Measurements from ENCODE around the gene BOLA1.

BOLA1 gene

DNA sequence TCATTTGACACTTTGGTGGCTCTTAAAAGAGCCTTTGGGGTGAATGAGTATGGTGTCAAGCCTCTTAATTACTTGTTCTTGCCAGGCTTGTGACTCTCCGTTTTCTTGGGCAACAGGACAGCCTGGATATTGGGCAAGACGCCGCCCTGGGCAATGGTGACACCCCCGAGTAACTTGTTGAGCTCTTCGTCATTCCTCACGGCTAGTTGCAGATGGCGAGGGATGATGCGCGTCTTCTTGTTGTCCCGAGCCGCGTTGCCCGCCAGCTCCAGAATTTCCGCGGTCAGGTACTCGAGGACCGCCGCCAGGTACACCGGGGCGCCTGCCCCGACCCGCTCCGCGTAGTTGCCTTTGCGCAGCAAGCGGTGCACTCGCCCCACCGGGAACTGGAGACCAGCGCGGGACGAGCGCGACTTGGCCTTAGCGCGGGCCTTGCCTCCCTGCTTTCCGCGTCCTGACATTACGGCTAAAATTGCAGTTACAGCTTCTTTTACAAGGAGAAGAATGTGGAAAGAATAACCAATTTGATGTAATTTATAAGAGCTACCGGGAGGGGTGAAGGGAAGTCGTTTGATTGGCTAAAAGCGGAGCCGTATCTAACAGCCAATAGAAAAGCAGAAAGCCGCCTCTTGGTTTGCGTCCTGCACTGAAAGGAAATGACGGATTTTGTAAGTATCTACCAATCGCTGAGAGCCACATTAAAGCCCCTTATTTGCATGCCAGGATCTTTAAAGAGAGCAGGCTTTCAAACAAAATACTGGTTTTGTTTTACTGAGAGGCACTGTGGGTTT, 11.7 kb upstream of the BOLA1 start:
- DNase-seq: peak; percentile 97

DNA sequence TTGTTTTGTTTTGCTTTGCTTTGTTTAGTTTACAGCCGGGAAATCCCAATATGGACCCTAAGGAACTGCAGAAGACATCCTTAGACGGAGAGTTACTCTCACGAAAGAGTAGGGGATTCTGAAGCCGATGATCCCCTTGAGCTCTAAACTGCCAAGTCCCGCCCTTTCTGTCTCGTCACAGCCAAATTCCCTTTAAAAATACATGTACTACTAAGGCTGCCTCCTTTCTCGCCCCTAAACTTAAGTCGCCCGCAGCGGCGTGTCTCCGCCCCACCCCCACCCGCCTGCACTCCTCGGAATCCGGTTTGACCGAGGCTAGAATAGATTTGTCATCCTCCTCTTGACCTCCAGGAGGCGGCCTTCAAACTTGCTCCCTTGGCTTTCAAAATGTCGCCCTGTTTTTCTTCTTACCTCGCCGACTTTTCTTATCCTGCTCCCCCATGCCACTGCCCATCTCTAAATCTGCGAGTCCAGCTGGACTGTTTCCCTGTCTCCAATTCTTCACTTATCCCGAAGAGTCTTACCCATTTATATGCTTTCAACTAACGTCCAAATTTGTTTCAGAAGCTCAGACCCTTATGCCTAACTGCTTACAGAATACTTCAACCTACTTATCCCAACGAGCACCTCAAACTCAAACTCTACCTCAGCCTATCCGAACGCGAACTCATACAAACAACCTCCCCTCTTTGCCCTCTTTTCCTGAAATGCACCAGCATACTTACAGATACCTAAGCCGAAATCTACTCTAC, 10.9 kb upstream of the BOLA1 start:
- DNase-seq: peak; percentile 74

- no peak for DNase-seq
These were observed 10.4 kb upstream of the BOLA1 start for GRCh38 chr1:149888999-149889289.

GRCh38 chr1:149896575-149896974, 2.8 kb upstream of the BOLA1 start:
- DNase-seq: no peak

DNA sequence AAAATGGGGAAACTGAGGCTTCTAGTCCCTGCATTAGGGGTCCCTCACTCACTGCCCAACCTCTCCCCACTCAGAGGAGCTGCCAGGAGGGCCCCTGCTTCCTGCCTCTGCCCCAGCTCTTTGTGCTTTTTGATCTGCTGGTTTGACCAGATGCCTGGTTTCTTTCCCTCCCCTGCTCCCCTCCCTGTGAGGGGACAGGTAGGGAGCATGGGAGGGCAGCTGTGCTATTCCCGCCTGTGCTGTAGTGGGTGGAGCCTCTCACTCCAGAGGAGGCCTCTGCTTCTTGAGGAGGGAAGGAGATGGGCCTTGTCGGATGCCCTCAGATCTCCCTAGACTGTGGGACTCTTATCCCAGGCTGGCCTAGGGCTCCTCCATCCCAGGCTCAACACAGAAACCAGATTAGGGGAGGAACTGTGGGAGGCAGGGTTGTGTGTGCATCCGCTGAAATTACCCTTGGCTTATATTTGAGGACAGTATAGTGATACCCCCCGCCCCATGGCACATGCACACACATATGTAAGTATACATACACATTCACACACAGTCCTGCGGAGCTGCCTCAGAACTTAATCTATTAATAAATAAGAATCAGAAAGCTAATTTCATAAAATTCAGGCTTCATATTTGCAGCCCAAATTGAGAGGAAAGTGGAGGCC, 4.6 kb downstream of the BOLA1 start:
- no peak for DNase-seq

GRCh38 chr1:149906570-149907075, 7.3 kb downstream of the BOLA1 start:
- no peak for DNase-seq

- no peak for DNase-seq
These were observed 15.2 kb downstream of the BOLA1 start for GRCh38 chr1:149914545-149914944.

DNA sequence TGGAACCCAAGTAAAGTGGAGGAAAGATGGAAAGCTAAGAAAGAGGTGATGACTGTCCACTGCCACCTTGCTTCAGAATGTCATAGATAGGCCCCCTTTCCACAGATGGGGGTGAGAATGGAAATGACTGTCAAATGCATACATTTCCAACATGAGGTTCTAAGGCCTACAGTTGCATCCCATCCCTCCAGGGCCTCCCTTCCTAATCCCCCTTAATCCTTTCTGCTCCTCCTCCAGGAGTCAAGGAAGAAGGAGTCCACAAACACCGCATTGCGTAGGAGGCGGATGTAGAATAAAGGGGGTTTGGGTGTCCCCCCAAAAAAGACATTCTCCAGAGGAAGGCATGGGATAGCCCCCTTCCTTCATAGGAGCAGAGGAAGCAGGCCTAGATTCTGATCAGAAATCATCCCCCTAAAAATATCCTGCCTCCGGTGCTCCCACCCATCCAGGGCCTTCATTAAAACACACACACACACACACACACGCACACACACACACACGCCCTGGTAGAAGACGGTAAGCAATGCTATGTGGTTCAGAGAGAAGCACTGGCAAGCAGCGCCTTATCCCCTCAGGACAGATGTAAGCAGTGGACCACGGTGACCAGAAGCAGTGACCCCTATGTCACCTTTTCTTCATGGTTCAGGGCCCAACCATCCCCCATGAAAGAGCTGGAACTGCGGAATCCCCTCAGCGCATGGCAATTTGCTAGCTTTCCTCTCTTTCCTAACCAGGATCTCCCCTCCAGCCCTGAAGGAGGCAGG, 16.2 kb downstream of the BOLA1 start:
- DNase-seq: no peak

GRCh38 chr1:149916193-149916897, 17.0 kb downstream of the BOLA1 start:
- no peak for DNase-seq

GRCh38 chr1:149916898-149917252, 17.5 kb downstream of the BOLA1 start:
- DNase-seq: no peak

DNA sequence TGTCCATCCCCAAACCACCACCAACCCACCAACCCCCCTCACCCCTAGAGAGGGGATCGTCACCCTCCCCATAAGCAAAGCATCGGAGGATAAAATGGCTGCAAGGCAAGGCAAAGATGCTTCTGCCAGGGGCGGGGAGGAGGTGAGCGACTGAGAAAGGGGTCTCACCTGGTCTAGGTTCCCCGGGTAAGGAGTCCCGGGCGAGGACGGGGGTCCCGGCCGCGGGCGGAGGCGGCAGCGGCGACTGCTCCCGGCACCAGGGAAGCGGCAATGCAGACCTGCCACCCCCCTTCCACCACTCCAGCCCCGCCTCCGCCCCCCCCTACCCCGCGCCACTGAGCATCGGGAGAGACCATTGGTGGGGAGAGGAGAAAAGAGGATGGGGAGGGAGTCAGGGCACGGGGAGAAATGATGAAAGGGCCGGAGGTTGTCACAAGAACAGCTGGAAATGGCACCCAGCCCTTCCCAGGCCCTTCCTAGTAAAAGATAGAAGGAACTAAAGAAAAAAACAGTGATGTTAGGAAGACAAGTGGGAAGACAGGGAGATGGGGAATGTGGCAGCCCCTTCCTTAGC, 18.3 kb downstream of the BOLA1 start, which contains the start of gene SV2A:
SV2A (minus strand) TSS at position 274 of the 574 bp plus-strand sequence. CDS start 4,004 bp downstream, outside the sequence.
- DNase-seq: no peak

DNA sequence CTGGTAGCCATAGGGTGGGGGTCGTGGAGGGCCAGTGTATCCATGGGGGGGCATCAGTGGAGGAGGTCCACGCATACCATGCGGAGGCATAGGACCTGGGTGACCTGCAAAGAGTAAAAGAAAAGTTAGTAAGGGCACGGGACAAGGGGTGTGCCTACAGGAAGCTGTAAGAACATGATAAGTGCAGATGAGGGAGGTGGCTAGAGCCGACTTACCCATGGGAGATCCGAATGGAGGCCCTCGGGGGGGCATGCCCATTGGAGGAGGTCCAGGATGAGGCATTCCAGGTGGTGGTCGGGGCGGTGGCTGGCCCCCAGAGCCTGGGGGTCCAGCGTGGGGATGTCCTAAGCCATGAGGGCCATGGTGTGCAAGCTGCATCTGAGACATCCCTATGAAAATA, 24.3 kb downstream of the BOLA1 start:
- no peak for DNase-seq

DNA sequence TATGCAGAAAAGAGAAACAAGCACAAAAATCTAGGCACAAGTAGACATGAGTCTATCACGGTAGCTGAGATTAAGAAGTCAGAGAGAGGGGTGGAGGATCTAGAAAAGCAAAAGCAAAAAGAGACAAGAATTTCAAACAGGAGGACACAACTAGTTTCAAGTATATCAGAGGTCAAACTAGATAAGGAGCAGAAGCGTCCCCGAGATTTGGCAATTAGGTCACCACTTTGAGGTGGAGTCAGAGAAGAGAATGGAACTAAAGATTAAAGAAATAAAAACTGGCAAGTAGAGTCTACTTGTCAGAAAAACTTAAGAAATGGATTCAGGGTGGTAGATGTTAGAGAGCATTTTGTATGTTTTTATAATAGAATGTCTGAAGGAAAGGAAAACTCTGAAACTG, 26.0 kb downstream of the BOLA1 start:
- no peak for DNase-seq

- DNase-seq: no peak
These were observed 26.4 kb downstream of the BOLA1 start for GRCh38 chr1:149925751-149926150.

- no peak for DNase-seq
These were observed 26.9 kb downstream of the BOLA1 start for GRCh38 chr1:149926296-149926695.

DNA sequence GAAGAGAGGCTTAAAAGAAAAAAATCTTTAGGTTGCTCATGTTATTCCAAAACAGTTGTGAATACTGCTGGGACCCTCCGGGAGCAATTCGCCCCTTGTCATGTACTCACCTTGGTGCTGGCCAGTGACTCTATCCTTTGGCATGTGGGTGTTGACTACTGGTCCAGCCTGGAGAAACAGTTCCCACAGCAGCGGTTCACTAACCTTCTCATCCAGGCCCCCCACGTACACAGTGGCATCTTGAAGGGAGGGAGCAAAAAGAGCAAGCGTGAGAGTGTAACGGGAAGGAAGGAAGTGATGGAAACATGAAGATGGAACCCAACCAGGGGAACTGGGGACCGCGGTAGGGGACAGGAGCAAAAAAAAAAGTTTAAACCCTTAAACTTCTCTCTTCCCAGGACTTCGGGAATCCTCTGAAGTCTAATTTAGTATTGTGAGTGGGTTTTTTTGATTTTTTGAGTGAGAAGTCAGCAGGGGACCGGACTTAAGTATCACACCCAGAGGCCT, 27.7 kb downstream of the BOLA1 start:
- no peak for DNase-seq

- DNase-seq: peak; percentile 90
These were observed 28.4 kb downstream of the BOLA1 start, which contains the start of gene SF3B4 for GRCh38 chr1:149927563-149928400. Gene SF3B4, minus strand, starts transcription at chr1:149927803. Its CDS starts 44 bp downstream, at chr1:149927759.

DNA sequence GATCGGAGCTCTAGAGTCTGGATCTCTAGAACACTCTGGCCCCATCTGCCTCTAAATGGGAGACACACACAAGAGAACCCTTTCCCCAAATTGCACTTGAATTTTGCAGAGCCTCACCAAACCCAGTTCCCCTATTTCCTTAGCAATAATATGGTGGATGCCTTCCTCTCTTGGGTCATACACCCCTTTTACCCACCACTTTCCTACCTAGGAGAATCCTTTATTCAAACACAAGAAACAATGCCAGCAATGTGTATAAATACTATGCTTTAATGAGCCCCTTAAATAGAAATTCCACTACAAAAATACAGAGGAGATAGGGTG, 29.0 kb downstream of the BOLA1 start:
- DNase-seq: no peak

DNA sequence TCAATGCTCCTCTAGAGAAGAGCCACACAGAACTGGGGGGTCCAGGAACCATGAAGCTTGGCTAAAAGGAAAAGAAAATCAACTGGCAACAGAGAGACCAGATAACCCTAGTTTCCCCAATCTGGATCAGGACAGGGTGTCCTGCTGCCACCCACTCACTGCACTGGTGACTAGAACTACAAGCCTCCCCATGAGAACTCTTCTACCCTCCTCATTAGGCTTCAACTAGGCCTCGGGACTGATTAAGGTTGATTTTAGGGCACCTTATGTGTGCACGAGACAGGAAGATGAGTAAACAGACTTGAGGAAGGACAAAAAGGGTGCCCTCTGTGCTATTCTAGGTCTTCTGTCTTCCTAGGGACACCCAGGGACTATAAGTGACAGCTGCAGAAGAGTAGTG, 30.5 kb downstream of the BOLA1 start:
- DNase-seq: no peak

- DNase-seq: no peak
These were observed 31.9 kb downstream of the BOLA1 start for GRCh38 chr1:149931212-149931790.

Data from GF-D8 (cell line).